PC-3 (cell line): ENCODE measurements around the gene SLC4A7.

Experiments
- EZH2 ChIP-seq: fragments of 300-600 bp; sonication (generic); IDR thresholded peaks from one replicate; pipeline ENCODE4 v1.6.1; 2017; ENCODE audit warnings: antibody characterized with exemption, mild to moderate bottlenecking, low read length; ENCODE audit not compliant: unreplicated experiment
- EZH2phosphoT487 ChIP-seq: fragments of 300-600 bp; sonication (generic); IDR thresholded peaks from 2 replicates; pipeline ENCODE4 v1.6.1; 2018; ENCODE audit warnings: mild to moderate bottlenecking, antibody characterized with exemption, low read length, borderline replicate concordance
- TF ChIP-seq, protein P1 (sequence below): fragments of 300-600 bp; sonication (generic); conservative IDR thresholded peaks from 2 replicates; pipeline ENCODE4 v1.5.1; 2017; ENCODE audit warnings: antibody characterized with exemption, low read depth, mild to moderate bottlenecking, low read length

GRCh38 chr3:27454914-27455313 lies 29.3 kb downstream of the SLC4A7 start:
- TF ChIP-seq, protein P1, sequence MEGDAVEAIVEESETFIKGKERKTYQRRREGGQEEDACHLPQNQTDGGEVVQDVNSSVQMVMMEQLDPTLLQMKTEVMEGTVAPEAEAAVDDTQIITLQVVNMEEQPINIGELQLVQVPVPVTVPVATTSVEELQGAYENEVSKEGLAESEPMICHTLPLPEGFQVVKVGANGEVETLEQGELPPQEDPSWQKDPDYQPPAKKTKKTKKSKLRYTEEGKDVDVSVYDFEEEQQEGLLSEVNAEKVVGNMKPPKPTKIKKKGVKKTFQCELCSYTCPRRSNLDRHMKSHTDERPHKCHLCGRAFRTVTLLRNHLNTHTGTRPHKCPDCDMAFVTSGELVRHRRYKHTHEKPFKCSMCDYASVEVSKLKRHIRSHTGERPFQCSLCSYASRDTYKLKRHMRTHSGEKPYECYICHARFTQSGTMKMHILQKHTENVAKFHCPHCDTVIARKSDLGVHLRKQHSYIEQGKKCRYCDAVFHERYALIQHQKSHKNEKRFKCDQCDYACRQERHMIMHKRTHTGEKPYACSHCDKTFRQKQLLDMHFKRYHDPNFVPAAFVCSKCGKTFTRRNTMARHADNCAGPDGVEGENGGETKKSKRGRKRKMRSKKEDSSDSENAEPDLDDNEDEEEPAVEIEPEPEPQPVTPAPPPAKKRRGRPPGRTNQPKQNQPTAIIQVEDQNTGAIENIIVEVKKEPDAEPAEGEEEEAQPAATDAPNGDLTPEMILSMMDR, result no peak
- TF ChIP-seq EZH2 (no peak), EZH2phosphoT487 (no peak)
